Tibial nerve (tissue), 4 donors: ENCODE measurements around the gene BTBD2. TPM values are rescaled to one million over a fixed set of nuclear protein-coding genes. Genes with fewer than 3 reads are reported as not detected.

Experiments
- DNase-seq, 2 donors: peaks; one replicate each; pipeline ENCODE4 v3.0.0-alpha.2; 2019; ENCODE audit warnings: low spot score in 2 of 2
- H3K27ac ChIP-seq, 4 donors: fragments of 200-600 bp; sonication (generic) in 3 of 4; one replicate each; pipeline ENCODE4 v1.5.1; 2017 to 2019; ENCODE audit warnings: mild to moderate bottlenecking in 1 of 4
- H3K27me3 ChIP-seq, 2 donors: fragments of 200-600 bp; sonication (generic) in 1 of 2; one replicate each; pipeline versions ENCODE4 v1.5.1 to v1.6.0; 2017 to 2019
- H3K36me3 ChIP-seq, 3 donors: fragments of 200-600 bp; sonication (generic); one replicate each; pipeline ENCODE4 v1.5.1; 2018 to 2019
- H3K4me1 ChIP-seq, 4 donors: fragments of 200-600 bp; sonication (generic) in 3 of 4; one replicate each; pipeline ENCODE4 v1.5.1; 2017 to 2019
- H3K4me3 ChIP-seq, 4 donors: fragments of 200-600 bp; sonication (generic) in 3 of 4; one replicate each; pipeline ENCODE4 v1.5.1; 2017 to 2019; ENCODE audit warnings: mild to moderate bottlenecking in 1 of 4, moderate library complexity in 1 of 4
- H3K9me3 ChIP-seq, 4 donors: fragments of 200-600 bp; sonication (generic) in 3 of 4; one replicate each; pipeline ENCODE4 v1.5.1; 2017 to 2019
- EP300 ChIP-seq, 2 donors: sonication (generic); formaldehyde crosslinking; IDR thresholded peaks; one replicate each; pipeline ENCODE4 v1.6.1; 2017; ENCODE audit warnings: antibody characterized with exemption in 2 of 2, mild to moderate bottlenecking in 1 of 2
- POLR2A ChIP-seq, 2 donors: fragments of 450-650 bp; IDR thresholded peaks; one replicate each; pipeline ENCODE4 v1.6.1; 2017; ENCODE audit warnings: antibody characterized with exemption in 2 of 2, mild to moderate bottlenecking in 2 of 2, moderate library complexity in 2 of 2
- WGBS, 2 donors: methylation state at CpG; one replicate each; pipeline ENCODE4 v1.1.5; 2018; 5-methylcytosine and 5-hydroxymethylcytosine counted together
- total RNA-seq, 4 donors: library from RNA; depleted of rRNA; stranded (reverse); fragments of >200 nt; gene quantifications; one replicate each; pipeline ENCODE4 v1.1.0, GENCODE V29; 2016
- TF ChIP-seq, protein P1 (sequence below), 5 experiments: fragments of 200-600 bp in 3 of 5; fragments of 450-650 bp in 2 of 5; sonication (generic) in 3 of 5; IDR thresholded peaks; one replicate each; pipeline ENCODE4 v1.5.1; 2016 to 2019; ENCODE audit warnings: antibody characterized with exemption in 5 of 5, mild to moderate bottlenecking in 3 of 5, moderate library complexity in 2 of 5

The BTBD2 gene
- total RNA-seq, 4 donors from 2014 or later: 54.0 to 94.5 (median 73.5) TPM

DNA sequence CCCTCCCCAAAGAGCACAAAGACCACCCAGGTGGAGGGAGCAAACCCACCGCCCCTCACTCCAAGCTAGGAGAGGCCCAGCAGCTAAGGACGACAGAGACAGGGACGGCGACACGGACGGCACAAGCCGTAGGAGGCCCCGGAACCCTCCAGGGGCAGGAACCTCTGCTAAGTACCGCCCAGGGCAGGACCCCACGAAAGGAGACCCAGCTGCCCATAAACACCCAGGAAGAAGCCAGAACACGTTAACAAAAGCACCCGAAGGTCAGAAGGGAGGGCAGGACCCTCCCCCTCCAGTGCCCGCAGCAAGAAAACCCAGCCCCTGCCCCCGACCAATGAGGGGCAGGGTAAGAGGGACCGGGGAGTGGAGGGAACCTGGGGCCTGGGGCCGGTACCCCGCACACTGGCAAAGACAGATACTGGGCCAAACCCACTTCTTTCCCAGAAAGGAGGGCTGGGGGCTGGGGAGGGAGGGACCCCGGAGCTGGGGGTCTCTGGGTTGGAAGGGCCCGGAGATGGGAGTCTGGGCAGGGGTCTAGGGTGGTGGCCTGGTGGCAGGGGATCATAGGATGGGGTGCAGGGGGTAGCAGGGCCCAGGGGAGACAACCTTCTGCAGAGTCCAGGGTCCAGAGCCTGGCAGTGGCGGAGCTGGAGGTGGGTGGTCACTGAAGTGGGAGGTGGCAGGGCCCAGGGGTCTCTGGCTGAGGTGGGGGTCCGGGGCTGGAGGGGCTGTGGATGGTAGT lies 2.4 kb downstream of the BTBD2 start:
- H3K9me3 ChIP-seq: no peaks in the 10 kb centered on the region
- 66 to 78% methylated on average over 14 to 21 of the region's 21 CpGs for WGBS, 2 donors
- no peak for DNase-seq

DNA sequence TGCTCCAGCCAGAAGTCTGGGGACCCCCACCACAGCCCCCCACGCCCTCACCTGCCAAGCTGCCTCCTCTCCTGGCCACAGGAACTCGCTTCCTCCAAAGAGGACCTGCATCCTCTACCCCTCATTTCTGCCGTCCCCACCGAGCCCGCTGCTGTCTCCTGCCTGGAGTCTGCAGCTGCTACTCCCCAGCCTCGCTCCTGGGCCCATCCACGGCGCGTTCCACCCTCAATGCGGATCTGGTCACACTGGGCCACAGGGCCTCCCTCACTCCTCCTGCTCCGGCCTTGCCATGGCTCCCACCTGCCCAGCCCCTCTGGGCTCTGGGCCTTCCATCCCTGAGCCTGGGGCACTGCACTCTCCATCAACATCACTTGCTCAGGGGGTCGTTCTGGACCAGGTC lies 4.3 kb downstream of the BTBD2 start:
- Histone ChIP-seq H3K36me3 (peaks cover 0 to 42% (median 0%) of the 10 kb centered on the region in 3 donors), H3K27me3 (no peaks in the 10 kb centered on the region), H3K4me1 (peaks cover 0 to 28% (median 5%) of the 10 kb centered on the region in 4 donors), H3K4me3 (no peak overlapping the region), H3K27ac (no peak overlapping the region), H3K9me3 (no peaks in the 10 kb centered on the region)
- TF ChIP-seq, protein P1, sequence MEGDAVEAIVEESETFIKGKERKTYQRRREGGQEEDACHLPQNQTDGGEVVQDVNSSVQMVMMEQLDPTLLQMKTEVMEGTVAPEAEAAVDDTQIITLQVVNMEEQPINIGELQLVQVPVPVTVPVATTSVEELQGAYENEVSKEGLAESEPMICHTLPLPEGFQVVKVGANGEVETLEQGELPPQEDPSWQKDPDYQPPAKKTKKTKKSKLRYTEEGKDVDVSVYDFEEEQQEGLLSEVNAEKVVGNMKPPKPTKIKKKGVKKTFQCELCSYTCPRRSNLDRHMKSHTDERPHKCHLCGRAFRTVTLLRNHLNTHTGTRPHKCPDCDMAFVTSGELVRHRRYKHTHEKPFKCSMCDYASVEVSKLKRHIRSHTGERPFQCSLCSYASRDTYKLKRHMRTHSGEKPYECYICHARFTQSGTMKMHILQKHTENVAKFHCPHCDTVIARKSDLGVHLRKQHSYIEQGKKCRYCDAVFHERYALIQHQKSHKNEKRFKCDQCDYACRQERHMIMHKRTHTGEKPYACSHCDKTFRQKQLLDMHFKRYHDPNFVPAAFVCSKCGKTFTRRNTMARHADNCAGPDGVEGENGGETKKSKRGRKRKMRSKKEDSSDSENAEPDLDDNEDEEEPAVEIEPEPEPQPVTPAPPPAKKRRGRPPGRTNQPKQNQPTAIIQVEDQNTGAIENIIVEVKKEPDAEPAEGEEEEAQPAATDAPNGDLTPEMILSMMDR (IDR thresholded peaks at IDR 0.05): no peak
- no peak for TF ChIP-seq EP300 (IDR thresholded peaks at IDR 0.05)
- TF ChIP-seq POLR2A (IDR thresholded peaks at IDR 0.05): no peak
- DNase-seq: no peak
- WGBS, 2 donors: 92 to 98% methylated on average over 12 of the region's 12 CpGs

More for the DNA sequence above, 2.4 kb downstream of the BTBD2 start:
- no peak overlapping the region for H3K4me3 ChIP-seq
- peak overlapping the region in 2 of 4 donors; percentile 75 to 89 for H3K27ac ChIP-seq
- TF ChIP-seq, protein P1 (IDR thresholded peaks at IDR 0.05): no peak
- TF ChIP-seq EP300 (IDR thresholded peaks at IDR 0.05) (no peak), POLR2A (IDR thresholded peaks at IDR 0.05) (no peak)
- H3K36me3 ChIP-seq: peaks cover 0 to 42% (median 0%) of the 10 kb centered on the region in 3 donors
- H3K27me3 ChIP-seq: no peaks in the 10 kb centered on the region
- peaks cover 0 to 36% (median 11%) of the 10 kb centered on the region in 4 donors for H3K4me1 ChIP-seq

DNA sequence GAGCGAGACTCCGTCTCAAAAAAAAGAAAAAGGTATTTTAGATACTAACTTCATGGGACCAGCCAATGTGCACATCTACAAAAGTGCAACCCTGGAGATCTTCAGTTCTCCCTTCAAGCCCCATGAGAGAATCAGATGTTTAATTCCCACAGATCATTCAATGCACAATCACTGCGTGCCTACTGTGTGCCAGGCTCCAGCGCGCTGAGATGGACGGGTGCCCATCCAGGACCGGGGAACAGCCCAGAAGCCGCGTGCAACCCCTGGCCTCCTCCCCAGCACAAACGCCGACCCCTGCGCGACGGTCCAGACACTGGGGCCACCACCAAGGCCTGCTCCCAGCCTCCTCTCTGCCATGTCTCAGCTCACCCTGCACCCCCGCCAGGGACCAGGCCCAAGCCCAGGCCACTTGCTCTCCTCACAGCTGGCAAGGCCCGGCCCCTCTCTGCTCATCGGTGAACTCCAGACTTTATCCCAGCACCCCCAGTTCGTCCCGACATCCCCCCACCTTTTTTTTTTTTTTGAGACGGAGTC lies 5.3 kb downstream of the BTBD2 start:
- Histone ChIP-seq H3K4me1 (peaks cover 0 to 27% (median 4%) of the 10 kb centered on the region in 4 donors), H3K27ac (no peak overlapping the region), H3K36me3 (peaks cover 0 to 44% (median 0%) of the 10 kb centered on the region in 3 donors), H3K27me3 (no peaks in the 10 kb centered on the region), H3K9me3 (no peaks in the 10 kb centered on the region), H3K4me3 (no peak overlapping the region)
- TF ChIP-seq EP300 (IDR thresholded peaks at IDR 0.05): no peak
- TF ChIP-seq, protein P1 (IDR thresholded peaks at IDR 0.05): no peak
- TF ChIP-seq POLR2A (IDR thresholded peaks at IDR 0.05): no peak
- WGBS, 2 donors: 91 to 95% methylated on average over 20 of the region's 20 CpGs
- DNase-seq: no peak

DNA sequence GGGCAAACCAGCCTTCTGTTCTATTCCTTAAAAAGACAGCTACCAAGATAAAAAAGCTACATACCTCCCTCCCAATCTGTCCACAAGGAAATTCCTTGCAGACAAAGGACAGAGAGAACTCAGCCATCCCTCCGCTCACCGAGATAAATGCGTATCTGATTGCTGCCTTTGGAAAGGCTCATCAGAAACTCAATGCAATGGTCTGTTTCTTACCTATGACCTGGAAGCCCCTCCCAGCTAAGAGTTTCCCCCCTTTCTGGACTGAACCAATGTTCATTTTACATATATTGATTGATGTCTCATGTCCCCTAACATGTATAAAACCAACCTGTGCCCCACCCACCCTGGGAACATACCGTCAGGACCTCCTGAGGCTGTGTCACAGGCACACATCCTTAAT lies 11.6 kb downstream of the BTBD2 start:
- Histone ChIP-seq H3K9me3 (no peaks in the 10 kb centered on the region), H3K36me3 (peaks cover 0 to 51% (median 0%) of the 10 kb centered on the region in 3 donors), H3K4me1 (no peaks in the 10 kb centered on the region), H3K4me3 (no peak overlapping the region), H3K27ac (no peak overlapping the region), H3K27me3 (no peaks in the 10 kb centered on the region)
- no peak for TF ChIP-seq POLR2A (IDR thresholded peaks at IDR 0.05)
- TF ChIP-seq, protein P1 (IDR thresholded peaks at IDR 0.05): no peak
- TF ChIP-seq EP300 (IDR thresholded peaks at IDR 0.05): no peak
- WGBS, 2 donors: 82 to 88% methylated on average over 4 of the region's 4 CpGs
- no peak for DNase-seq

DNA sequence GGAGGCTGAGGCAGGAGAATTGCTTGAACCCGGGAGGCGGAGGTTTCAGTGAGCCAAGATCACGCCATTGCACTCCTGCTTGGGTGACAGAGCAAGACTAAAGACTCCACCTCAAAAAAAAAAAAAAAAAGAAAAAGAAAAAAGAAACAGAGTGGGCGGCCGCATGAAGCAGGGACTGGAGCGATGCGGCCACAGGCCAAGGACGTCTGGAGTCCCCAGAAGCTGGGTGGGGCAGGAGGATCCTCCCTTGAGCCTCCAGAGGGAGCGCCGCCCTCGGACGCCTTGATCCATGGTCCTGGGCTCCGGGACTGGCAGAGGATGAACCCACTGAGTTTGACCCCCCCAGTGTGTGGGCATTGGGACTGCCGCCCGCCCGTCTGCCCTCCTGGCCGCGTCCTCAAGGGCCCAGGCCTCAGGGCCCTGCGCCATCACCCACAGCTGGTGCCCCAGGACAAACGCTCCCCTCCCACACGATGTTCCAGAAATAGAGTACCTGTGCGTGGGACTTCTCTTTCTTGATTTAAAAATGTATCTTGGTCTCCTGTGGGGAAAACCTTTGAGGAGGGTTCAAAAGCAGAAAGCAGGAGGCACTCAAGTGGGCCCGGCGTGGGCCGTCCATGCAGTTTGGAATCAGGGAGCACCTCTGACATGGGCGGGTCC lies 15.5 kb downstream of the BTBD2 start:
- Histone ChIP-seq H3K4me1 (no peaks in the 10 kb centered on the region), H3K4me3 (no peak overlapping the region), H3K27me3 (no peaks in the 10 kb centered on the region), H3K27ac (no peak overlapping the region), H3K9me3 (no peaks in the 10 kb centered on the region), H3K36me3 (peaks cover 0 to 85% (median 5%) of the 10 kb centered on the region in 3 donors)
- DNase-seq: no peak
- TF ChIP-seq, protein P1 (IDR thresholded peaks at IDR 0.05): no peak
- TF ChIP-seq EP300 (IDR thresholded peaks at IDR 0.05) (no peak), POLR2A (IDR thresholded peaks at IDR 0.05) (no peak)
- WGBS, 2 donors: 89 to 91% methylated on average over 26 of the region's 26 CpGs
